SK-N-SH (cell line): ENCODE measurements around the gene KIAA1586.

ENCODE experiments used
- FOXJ3 ChIP-seq: sonication (generic); formaldehyde crosslinking; IDR thresholded peaks from 2 replicates; pipeline ENCODE4 v1.5.1; 2020; ENCODE audit warnings: mild to moderate bottlenecking, missing genetic modification reagents
- FOXM1 ChIP-seq: IDR thresholded peaks from 2 replicates; pipeline ENCODE4 v1.4.0; 2012; ENCODE audit warnings: low read depth, mild to moderate bottlenecking
- GABPA ChIP-seq: IDR thresholded peaks from 2 replicates; pipeline ENCODE4 v1.4.0; 2012; ENCODE audit warnings: low read depth, mild to moderate bottlenecking
- MEF2A ChIP-seq: IDR thresholded peaks from 2 replicates; pipeline ENCODE4 v1.4.0; 2012; ENCODE audit warnings: low read depth, borderline replicate concordance
- POLR2AphosphoS5 ChIP-seq: IDR thresholded peaks from 2 replicates; pipeline ENCODE4 v1.6.1; 2012; ENCODE audit warnings: low read depth, low read length
- RAD21 ChIP-seq: IDR thresholded peaks from 2 replicates; pipeline ENCODE4 v1.6.1; 2012; ENCODE audit warnings: mild to moderate bottlenecking, low read length
- RCOR1 ChIP-seq: fragments of 150-350 bp; IDR thresholded peaks from 2 replicates; pipeline ENCODE4 v1.6.1; 2017; ENCODE audit warnings: antibody characterized with exemption, low read length
- RFX5 ChIP-seq: IDR thresholded peaks from 2 replicates; pipeline ENCODE4 v1.6.1; 2012; ENCODE audit warnings: mild to moderate bottlenecking, improper control_type of control experiment, low read length
- TEAD4 ChIP-seq: IDR thresholded peaks from 2 replicates; pipeline ENCODE4 v1.4.0; 2012; ENCODE audit warnings: mild to moderate bottlenecking, borderline replicate concordance; ENCODE audit not compliant: insufficient read depth
- YY1 ChIP-seq: IDR thresholded peaks from 2 replicates; pipeline ENCODE4 v1.4.0; 2012; ENCODE audit warnings: low read depth, mild to moderate bottlenecking
- TF ChIP-seq, protein P1 (sequence below): fragments of 200-600 bp; sonication (generic); IDR thresholded peaks from 2 replicates; pipeline ENCODE4 v1.6.1; 2017; ENCODE audit warnings: antibody characterized with exemption, mild to moderate bottlenecking, moderate library complexity
- TF ChIP-seq, protein P2 (sequence below): fragments of 150-350 bp; IDR thresholded peaks from 2 replicates; pipeline ENCODE4 v1.6.1; 2016; ENCODE audit warnings: mild to moderate bottlenecking, low read depth, low read length
- TF ChIP-seq, protein P3 (sequence below): IDR thresholded peaks from 2 replicates; pipeline ENCODE4 v1.4.0; 2012; ENCODE audit warnings: low read depth
- TF ChIP-seq, protein P4 (sequence below): IDR thresholded peaks from 2 replicates; pipeline ENCODE4 v1.4.0; 2012; ENCODE audit warnings: low read depth, borderline replicate concordance

DNA sequence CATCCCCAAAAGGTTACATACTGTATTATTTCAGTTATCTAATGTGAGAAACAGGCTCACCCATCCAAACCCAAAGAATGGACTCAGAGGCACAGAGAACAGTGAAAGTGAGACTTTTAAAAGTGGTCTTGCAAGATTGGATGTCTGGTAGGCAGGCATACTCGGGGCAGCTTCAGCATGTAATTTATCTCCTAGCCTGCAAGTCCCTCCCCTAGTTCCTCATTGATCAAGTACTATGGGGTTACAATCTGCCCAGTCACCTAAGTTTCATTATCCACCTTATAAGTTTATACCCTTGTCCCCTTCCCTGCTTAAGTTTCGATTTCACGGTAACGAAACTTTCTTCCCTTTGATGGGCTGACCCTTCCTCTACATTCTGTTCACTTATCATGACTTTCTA, 22.7 kb downstream of the KIAA1586 start:
- TF ChIP-seq POLR2AphosphoS5 (no peak), FOXJ3 (no peak), FOXM1 (no peak), RCOR1 (no peak), TEAD4 (no peak), MEF2A (no peak), YY1 (no peak), GABPA (no peak), RAD21 (no peak), RFX5 (no peak)
- TF ChIP-seq, protein P1, sequence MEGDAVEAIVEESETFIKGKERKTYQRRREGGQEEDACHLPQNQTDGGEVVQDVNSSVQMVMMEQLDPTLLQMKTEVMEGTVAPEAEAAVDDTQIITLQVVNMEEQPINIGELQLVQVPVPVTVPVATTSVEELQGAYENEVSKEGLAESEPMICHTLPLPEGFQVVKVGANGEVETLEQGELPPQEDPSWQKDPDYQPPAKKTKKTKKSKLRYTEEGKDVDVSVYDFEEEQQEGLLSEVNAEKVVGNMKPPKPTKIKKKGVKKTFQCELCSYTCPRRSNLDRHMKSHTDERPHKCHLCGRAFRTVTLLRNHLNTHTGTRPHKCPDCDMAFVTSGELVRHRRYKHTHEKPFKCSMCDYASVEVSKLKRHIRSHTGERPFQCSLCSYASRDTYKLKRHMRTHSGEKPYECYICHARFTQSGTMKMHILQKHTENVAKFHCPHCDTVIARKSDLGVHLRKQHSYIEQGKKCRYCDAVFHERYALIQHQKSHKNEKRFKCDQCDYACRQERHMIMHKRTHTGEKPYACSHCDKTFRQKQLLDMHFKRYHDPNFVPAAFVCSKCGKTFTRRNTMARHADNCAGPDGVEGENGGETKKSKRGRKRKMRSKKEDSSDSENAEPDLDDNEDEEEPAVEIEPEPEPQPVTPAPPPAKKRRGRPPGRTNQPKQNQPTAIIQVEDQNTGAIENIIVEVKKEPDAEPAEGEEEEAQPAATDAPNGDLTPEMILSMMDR: no peak
- TF ChIP-seq, protein P2, sequence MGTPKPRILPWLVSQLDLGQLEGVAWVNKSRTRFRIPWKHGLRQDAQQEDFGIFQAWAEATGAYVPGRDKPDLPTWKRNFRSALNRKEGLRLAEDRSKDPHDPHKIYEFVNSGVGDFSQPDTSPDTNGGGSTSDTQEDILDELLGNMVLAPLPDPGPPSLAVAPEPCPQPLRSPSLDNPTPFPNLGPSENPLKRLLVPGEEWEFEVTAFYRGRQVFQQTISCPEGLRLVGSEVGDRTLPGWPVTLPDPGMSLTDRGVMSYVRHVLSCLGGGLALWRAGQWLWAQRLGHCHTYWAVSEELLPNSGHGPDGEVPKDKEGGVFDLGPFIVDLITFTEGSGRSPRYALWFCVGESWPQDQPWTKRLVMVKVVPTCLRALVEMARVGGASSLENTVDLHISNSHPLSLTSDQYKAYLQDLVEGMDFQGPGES: no peak
- TF ChIP-seq, protein P3, sequence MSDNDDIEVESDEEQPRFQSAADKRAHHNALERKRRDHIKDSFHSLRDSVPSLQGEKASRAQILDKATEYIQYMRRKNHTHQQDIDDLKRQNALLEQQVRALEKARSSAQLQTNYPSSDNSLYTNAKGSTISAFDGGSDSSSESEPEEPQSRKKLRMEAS: no peak
- TF ChIP-seq, protein P4, sequence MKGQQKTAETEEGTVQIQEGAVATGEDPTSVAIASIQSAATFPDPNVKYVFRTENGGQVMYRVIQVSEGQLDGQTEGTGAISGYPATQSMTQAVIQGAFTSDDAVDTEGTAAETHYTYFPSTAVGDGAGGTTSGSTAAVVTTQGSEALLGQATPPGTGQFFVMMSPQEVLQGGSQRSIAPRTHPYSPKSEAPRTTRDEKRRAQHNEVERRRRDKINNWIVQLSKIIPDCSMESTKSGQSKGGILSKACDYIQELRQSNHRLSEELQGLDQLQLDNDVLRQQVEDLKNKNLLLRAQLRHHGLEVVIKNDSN: no peak
